NOMO-1 treated with DMSO at 0.1 percent for 48 hours (cell line): ENCODE measurements around the gene PPP1R9B.

Source experiments
- DNase-seq: peaks from one replicate; lab custom pipeline; 2025; ENCODE audit not compliant: unreplicated experiment; lab: John Stamatoyannopoulos, UW

Gene PPP1R9B

DNA sequence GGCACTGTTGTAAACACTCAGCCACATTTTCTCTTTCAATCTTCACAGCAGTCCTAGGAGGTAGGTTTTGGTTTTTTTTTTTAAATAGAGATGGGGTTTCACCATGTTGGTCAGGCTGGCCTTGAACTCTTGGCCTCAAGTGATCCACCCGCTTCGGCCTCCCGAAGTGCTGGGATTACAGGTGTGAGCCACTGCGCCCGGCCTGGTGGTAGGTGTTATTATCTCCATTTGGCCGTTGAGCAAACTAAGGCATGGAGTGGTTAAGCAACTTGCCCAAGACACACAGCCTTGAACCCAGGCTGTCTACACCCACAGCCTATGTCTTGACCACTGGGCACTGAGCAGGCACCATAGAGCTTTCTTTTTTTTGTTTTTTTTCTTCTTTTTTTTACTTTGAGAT, 24.0 kb upstream of the PPP1R9B start:
- no peak for DNase-seq

DNA sequence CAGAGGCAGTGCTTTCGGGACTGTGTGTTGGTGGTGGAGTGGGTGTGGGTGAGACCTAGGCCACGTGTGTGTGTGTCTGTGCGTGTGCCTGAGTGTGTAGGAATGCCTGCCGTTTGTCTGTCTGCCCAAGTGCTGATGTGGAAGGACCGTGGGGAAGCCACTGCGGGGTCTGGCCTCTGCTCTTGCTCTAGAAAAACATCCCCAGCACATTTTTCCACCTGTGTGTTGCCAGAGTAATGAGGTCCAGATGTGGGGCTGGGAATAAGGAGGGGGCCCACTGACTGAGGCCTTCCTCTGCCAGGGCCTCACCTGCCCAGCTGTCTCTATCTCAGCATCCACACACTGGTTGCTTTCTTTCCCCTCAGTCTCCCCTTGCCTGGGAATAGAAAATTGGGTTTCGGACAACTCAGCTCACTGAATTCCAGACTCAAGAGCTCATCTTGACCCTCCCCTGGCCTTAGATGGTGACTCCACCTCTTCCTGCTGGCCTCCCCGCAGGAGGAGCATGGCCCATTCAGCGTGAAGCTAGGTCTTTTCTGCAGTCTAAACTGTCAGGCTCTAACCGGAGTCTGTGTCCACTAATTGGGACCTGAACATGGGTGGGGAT, 23.0 kb upstream of the PPP1R9B start:
- no peak for DNase-seq

DNA sequence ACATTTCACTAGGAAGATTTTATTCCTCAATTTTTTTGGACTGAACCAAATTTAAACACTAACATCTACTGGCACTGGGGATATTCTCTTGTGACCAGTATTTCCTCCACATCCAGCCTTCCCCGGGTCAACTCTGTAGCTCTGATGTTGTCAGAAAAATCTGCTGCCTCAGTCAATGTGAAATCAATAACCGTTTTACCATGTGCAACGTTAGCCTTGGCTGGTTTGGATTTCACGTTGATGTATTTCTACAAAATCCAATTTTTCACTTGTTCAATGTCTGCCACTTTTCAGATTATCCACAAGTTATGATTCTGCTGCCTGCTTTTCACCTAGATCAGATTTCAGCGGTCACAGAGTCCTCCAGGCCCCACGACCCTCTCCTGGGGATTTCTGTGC, 22.5 kb upstream of the PPP1R9B start:
- DNase-seq = no peak

DNA sequence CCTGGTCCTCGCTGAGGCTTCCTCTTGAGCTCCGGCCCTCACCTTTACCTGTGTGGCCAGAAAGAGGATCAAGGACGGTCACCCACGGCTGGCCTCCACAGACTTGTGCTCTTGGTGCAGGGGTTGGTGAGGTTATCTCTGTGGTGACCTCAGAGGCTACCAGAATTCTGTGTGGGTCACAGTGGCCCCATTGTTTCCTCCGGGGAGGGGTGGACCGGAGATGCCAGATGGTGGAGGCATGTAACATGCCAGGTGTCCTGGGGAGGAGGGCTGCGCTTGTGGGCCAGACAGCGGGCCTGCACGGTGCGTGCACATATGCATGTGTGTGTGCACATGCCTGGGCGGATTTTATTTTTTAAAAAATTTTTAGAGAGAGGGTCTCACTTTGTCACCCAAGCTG, 21.7 kb upstream of the PPP1R9B start:
- DNase-seq = no peak

DNA sequence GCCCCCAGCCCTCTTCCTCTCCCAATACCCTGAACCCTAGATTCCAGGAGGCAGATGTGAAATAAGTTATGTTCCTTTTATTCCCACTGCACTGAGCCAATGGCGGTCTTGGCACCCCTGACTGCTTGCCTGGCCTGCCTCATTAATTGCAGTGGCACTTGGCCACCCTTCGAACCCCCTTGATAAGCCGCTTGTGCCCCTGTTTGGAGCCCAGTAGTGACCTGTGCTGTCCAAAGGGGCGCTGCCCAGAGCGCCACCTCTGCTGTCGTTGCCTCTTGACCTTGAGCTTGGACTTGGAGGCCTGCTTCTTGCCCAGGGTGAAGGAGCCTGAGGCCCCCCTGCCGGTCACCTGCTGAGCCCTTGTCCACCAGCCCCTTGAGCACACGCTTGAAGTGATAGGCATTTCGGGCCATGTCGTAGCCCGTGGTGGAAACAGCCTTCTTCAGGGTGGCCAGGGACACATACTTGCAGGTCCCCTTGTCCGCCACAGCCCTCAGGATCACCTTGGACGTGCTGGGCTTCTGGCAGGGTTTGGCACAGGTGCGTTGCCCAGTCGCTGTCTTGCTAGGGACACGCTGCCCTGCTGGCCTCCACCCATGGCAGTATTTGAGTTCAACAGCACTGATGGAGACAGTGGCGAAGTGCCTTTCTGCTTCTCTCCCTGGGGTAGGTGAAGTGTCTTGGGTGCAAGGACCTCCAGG, 21.0 kb upstream of the PPP1R9B start:
- DNase-seq = no peak

DNA sequence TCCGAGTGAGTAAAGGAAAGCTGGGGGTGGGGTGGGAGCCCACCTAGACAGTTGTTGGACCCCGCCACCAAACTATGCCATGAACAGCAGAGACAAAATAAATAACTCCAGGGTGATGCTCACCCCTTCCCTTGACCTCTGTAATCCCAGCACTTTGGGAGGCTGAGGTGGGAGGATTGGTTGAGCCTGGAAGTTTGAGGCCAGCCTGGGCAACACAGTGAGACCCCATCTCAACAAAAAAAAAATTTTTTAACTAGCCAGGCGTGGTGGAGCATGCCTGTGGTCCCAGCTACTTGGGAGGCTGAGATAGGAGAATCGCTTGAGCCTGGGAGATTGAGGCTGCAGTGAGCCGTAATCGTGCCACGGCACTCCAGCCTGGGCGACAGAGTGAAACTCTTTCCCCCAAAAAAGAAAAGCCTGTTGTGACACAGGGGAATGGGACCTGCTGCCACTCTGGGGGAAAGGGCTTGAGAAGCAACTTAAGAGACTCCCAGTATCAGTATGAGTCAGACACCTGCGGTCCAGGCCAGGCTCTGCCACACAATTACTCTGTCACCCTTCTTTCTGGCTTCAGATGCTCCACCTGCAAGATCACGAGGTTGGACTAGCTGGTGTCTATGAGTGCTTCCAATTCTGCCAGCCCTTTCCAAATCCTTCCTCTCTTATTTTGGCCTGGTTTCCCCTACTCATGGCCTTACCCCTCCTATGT, 20.3 kb upstream of the PPP1R9B start:
- DNase-seq = peak; percentile 10

DNA sequence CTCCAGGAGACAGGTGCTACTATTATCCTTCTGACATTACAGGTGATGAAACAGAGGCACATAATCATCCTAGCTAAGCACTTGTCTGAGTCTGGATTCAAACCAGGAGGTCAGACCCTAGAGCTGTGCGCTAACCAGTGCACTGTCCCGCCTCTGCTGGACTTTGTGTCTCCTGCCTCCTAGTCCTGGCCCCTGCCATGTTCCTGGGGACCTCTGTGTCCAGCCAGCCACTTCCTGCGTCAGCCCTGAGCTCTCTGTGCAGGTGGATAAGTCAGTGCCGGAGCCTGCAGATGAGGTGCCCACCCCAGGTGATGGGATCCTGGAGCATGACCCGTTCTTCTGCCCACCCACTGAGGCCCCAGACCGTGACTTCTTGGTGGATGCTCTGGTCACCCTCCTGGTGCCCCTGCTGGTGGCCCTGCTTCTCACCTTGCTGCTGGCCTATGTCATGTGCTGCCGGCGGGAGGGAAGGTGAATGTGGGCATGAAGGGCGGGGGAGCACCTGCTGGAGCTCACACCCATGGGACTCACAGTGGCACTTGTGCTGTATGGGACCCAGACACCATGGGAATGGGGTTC, 19.5 kb upstream of the PPP1R9B start:
- no peak for DNase-seq

DNA sequence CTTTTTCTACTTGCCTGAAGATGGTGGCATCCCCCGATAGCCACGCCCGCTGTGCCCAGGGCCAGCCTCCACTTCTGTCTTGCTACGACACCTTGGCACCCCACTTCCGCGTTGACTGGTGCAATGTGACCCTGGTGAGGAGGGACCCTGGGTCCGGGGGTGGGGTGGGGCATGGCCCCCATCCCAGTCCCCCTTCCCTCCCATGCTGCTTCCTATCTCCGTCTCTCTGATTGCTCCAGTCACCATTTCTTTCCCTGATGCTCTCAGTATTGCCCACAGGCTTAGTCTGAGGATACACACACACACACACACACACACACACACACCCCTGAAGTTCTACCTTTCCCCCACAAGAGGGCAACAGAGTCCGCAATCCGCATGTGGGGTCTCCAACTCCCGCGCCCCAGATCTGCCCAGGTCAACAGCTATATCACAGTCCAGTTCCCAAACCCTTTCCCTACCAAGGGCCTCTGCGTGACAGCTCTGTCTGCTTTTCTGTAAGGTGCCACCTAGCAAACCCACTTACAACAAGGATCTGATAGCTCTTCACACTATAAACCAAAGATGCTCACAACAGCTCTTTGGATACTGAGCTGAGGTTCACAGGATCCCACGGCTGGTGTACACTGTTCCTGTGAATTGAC, 18.8 kb upstream of the PPP1R9B start:
- DNase-seq = peak; percentile 65

DNA sequence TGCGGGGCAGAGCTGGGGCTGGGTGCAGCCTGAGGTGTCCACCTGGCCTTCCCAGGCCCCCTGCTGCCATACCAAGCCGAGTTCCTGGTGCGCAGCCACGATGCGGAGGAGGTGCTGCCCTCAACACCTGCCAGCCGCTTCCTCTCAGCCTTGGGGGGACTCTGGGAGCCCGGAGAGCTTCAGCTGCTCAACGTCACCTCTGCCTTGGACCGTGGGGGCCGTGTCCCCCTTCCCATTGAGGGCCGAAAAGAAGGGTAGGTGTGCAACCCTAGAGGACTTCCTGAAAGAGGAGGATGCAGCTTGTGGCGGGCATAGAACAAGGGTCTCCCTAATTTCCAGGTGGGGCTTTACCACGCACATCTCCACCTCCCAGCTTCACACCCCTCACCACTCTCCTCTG, 17.8 kb upstream of the PPP1R9B start:
- DNase-seq = no peak

DNA sequence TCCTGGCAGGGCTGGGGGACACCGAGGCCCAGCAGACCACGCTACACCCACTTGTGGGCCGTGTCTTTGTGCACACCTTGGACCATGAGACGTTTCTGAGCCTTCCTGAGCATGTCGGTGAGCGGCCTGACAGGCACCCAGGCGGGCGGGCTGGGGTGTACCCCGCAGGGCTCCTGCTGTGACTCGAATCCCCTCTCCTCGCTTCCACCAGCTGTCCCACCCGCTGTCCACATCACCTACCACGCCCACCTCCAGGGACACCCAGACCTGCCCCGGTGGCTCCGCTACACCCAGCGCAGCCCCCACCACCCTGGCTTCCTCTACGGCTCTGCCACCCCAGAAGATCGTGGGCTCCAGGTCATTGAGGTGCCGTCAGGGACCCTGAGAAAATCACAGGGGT, 16.9 kb upstream of the PPP1R9B start:
- DNase-seq = no peak

DNA sequence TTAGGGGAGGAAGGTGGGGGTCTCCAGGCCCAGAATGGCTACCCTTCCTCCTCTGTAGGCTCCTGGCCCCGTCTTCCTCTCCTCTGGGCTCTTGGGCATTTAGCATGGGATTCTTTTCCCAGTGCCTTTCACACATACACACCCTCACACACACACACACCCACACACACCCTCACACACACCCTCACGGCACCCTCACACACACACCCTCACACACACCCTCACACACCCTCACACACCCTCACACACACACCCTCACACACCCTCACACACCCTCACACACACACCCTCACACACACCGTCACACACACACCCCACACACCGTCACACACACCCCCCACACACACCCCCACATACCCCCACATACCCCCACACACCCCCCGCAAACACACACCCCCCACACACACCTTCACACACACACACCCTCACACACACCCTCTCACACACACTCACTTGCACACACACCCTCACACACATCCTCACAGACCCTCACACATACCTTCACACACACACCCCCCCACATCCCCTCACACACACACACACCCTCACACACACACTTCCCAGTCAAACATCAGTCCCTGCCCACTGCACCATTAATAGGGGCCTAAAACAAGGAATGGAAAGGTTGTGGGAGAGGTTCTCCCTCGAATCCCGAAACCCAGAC, 16.2 kb upstream of the PPP1R9B start:
- no peak for DNase-seq

DNA sequence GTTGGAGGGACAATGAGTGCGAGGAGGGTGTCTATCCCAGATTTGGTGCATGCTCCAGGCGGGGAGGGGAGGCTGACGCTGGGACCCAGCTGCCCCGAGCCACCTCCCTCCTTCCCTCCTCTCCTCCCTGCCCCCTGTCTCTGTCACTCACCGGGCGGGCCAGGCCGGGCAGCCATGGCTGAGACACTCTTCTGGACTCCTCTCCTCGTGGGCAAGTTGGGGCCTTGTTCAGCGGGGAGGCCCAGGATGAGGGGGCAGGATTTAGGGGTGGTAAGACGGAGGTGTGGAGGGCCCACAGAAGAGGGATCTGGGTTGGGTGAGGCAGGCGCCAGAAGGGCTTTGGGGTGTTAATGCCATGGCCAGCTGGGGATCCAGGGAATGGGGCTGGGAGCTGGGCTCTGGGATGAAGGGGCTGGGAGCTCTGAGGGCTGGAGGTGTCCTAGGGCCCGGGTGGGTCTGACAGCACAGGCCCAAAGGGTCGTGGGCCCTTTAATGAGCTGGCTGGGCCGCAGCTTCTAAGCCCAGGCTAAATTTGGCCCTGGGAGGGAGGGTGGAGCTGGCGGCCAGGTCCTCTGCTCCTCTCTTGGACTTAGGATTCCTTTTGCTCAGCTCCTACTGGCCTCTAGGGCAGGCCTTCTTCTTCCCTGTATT, 15.5 kb upstream of the PPP1R9B start, which contains the start of gene SGCA:
SGCA (plus strand) TSS at position 139 of the 651 bp plus-strand sequence; CDS start at position 175, 36 bp downstream.
- no peak for DNase-seq

DNA sequence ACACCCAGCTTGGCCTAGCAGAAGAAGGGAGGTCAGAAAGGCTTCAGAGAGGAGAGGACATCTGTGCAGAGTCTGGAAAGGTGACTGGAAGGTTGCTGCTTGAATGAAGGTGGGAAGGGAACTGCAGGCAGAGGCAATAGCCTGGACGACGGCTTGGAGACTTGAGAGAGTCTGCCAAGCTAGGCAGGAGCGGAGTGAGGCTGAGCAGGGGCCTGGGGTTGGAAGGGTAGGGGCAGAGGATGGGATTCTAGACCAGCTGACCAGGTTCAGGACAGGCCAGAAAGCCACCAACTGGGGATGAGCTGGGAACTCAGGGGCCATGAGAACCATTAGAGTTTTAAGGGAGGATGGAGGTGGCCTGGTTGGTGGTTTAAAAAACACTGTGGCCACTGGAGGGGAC, 15.0 kb upstream of the PPP1R9B start:
- no peak for DNase-seq

DNA sequence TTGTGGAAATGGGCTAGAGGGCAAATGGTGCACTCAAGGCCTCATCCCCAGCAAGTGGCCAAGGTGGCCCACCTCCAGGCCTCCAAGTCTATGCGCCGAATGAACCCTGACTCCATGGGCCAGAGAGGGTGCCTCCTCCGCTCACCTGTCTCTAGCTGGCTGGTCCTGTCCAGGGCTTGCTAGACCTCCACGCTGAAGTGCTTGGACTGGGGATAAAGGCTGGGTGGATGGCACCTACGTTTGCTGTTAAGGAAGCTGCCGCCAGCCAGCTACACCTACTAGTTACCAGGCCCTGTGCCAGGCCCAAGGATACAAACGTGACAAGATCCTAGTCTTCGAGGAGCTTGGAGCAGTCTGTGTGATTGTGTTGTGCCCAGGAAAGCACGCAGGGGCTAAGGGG, 14.6 kb upstream of the PPP1R9B start:
- DNase-seq = no peak

DNA sequence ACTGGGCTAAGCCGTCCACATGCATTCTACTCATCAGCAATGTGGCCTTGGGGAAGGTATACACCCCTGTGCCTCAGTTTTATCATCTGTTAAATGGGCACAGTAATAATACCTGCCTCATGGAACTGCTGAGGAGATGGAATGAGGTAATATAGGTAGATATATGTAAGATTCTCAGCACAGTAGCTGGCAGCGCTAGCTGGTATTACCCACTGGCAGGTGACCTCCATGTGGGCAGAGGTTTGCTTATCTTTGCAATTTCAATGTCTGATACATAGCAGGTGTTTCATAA, 14.2 kb upstream of the PPP1R9B start:
- no peak for DNase-seq

DNA sequence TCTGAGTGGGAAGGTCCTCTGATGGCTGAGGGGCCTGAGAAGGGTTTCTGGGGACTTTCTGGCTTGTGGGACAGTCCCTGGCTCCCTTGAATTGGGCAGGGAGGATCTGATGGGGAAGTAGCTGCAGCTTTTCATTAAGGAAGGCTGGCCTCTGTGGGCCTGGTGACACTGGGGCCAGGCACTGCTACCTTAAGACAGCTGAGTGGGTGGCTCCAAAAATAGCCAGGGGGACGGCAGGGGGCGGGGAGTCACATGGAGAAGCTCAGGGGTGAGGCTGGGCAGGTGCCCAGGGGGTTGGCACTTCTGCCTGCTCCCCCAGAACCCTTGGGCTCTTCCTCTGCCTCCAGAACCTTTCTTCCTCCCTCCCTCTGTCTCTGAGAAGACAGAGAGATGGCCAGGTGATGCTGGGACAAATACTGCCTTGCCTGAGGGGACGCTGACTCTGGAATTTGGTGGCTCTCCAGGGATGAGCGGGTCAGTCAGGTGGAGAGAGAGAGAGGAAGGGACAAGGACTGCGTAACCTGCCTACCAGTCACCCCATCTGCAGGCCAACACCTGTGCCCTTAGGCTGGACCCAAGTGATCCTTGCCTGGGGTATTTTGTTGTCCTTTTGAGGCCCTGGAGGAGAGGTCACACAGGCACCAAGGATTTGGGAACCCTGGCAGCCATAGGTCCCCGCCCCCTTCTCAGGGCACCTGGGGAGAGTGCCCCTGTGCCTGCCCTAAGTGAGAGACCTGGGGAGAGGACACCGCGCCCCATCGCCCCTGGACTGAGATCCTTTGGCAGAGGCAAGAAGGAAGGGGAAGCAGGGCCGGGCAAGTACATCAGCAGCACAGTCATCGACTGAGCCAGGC, 13.6 kb upstream of the PPP1R9B start:
- no peak for DNase-seq

DNA sequence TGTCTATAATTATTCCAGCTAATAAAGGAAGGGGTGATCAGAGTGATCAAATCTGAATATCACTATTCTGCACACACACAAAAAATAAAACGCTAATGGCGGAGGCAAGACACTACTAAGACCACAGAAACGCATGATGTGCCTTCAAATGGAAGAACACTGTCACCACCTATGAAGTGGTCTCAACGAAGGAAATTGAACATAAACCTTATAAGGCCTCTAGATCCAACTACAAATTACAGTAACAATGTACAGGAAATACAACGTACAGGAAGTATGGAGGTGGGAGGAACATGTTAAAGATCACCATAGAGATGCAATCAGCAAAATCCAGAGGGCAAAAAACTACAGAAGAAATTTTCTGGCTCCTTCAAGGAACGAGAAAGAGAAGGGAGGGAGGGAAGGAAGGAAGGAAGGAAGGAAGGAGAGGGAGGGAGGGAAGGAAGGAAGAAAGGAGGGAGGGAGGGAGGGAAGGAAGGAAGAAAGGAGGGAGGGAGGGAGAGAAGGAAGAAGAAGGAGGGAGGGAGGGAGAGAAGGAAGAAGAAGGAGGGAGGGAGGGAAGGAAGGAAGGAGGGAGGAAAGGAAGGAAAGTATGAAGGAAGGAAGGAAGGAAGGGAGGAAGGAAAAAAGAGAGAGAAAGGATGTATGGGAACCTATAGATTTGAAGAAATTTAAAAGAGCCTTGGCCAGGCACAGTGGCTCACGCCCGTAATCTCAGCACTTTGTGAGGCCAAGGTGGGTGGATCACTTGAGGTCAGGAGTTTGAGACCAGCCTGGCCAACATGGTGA, 12.2 kb upstream of the PPP1R9B start:
- no peak for DNase-seq

DNA sequence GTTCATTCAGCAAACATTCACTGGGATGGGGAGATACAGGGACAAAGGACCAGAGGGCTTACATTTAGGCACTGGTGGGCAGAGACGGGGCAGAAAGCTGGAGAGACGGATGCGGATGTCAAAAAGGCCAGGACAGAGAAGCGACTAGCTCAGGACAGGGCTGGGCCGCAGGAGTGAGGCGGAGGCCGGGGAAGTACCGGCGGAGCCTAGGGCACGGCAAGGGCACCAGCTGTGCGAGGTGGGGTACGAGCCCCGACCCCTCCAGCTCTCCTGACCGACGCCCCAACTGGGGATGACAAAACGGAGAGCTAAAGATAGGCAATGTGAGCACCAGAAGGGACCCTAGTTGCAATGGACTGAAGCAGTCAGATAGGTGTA, 11.4 kb upstream of the PPP1R9B start:
- DNase-seq = no peak
